Activated T-cell treated with anti-CD3 and anti-CD28 coated beads for 48 hours (primary cell): ENCODE results near the gene HDAC9.

Experiments used
- DNase-seq: peaks from one replicate; pipeline ENCODE4 v3.0.0-alpha.2; 2020; ENCODE audit warnings: low read depth

HDAC9 gene

DNA sequence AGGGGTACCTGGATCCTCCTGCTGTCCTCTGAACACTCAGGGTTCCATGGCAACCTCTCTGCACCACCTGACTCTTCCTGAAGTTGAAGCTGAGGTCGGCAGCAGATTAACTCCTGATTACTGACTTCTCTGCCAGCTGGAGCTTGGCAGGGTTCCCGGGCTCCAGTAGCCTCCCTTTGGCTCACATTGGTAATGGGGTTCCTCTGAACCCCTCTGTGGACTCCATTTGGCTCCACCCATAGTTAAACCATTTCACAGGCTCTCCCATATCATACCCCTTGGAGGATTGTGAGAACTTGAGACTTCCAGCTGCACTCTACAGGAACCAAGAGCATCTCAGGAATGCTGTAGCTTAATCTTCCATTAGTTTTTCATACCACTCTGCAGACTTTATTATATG lies 292.5 kb downstream of the HDAC9 start:
- no peak for DNase-seq

DNA sequence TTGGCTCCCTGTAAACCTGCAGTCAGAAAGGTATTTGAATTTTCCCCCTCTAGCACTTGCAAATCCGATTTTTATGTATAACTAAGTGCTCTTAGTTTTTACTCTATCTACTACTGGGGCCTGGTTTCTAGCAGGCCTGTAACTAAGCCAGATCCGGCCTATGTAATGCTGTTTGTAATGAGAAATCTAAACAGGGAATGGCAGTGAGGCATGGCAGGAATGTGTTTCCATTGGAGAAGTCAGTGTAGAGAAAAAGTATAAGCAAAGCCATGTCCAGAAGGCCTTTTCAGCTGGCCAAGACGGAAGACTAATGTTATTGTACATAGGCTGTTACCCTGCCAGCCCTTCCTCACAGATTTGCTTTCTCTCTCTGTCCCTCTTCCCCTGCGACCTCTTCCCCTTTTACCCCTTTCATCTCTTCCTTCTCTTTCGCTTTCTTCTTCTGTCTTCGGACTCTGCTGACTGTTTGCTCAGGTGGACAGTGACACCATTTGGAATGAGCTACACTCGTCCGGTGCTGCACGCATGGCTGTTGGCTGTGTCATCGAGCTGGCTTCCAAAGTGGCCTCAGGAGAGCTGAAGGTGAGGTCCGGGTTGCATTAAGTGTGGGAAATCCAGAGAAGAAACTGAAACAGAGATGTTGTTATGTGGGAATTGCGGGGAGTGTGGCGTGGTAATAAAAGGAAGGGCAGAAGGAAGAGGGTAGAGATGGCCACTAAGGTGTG lies 297.5 kb downstream of the HDAC9 start:
- no peak for DNase-seq

DNA sequence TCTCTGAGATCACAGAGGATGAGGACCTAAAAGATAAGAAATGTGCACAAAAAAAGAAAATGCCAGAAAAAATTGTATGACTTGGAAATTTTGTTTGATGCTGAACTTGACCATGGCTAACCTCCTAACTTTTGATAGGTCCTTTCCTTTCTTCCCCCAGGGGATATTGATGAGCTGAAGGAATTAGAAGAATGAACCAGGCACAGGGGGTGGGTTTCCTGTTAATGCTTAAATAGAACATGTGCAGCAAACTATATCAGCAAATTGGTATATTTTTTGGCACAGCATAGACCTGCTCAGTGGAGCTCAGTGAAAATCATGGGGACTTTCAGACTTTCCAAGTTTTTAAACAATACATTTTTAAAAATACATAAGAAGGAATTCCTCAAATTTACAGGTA lies 300.7 kb downstream of the HDAC9 start:
- DNase-seq = no peak

DNA sequence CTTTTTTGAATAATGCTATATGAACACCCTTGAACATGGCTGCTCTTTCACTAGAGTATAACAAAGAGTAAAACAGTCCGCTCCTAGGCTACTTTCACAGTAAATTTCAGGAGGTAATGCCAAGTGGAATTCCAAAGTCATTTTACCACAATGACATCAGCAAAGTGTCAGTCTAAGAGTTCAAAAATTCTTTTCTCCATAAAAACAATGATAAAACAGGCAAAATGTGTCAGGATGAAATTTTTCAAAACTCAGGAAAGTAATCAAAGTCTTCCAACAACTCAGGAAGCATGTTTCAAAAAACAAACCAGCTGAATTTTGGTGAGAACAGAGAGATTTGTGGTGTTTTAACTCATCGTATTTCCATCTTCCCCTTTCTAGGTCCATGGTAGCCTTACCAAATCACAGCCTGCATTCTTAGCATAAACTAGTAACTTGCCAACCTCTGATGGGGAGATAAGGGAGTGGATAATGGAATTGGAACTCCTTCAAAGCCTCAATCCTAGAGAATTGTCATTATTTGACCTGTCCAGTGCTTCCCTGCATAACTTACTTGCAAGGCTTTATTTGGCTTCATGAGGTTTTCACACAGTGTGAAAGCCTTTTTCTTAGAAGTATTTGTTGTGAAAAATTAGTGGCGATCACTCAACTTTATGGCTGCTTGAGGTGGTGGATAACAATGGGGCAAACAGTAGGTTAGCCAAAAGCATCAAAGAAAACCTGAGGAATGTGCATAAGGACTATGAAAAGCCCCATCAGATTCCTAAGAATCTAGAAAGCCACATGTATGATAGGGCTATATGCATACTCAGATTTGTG lies 302.7 kb downstream of the HDAC9 start:
- DNase-seq = no peak

DNA sequence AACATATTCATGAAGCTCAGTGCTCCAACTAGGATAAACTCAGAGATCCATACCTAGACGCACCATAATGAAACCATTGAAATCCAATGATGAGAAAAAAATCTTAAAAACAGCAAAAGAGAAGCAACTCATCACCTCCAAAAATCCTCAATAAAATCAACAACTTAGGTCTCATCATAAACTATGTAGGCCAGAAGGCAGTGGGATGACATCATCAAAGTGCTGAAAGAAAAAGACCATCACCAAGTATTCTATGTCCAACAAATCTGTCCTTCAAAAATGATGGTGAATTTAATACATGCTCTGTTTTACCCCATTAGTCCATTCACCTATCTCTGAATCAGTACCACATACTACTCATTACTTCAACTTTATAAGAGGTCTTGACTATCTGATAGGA lies 304.4 kb downstream of the HDAC9 start:
- no peak for DNase-seq

DNA sequence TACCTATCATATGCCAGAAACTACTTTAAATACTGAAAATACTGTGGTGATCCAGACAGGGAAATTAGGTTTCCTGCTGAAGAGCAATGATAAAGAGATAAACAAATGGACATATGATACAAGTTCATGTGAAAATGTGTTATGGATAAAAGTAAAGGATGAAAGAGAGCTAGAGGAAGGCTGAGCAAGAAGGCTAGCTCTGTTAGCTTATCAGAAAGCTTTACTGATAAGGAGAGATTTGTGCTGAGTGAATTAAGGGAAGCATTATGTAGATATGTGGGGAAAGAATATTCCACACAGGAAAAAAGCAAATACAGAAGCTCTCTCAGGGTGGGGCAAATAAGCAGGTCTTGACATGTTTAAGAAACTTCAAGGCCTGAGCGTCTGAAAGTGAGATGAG lies 308.4 kb downstream of the HDAC9 start:
- DNase-seq = no peak

DNA sequence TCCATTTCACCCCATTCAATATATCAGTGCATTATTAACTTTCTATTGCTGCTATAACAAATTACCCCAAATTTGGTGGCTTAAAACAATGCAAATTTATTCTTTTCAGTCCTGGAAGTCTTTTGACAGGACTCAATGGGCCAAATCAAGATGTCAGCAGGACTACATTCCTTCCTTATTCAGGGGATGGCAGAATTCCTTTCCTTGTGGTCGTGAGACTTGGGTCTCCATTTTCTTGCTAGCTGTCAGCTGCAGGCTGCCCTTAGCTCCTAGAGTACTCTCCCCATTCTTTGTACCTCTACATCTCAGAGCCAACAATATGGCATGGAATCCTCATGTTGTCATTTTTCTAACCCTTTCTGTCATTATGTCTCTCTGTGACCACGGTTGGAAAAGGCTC lies 310.6 kb downstream of the HDAC9 start:
- no peak for DNase-seq

DNA sequence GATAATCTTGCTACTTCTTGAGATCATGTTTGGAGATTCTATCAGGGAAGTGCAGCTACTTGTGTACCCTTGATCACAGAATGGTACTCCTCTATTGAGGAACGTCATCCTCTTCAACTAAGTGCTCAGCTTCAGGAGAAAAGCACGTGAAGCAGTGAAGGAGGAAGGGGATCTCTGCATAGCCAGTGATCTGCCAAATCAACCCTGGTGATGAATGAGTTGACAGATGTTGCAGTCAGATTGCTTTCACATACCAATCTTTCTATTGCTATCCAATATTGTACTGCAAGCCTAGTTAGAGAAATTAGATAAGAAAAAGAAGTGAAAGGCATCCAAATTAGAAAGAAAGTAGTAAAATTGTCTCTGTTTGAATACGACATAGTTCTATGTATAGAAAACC lies 312.5 kb downstream of the HDAC9 start:
- no peak for DNase-seq

DNA sequence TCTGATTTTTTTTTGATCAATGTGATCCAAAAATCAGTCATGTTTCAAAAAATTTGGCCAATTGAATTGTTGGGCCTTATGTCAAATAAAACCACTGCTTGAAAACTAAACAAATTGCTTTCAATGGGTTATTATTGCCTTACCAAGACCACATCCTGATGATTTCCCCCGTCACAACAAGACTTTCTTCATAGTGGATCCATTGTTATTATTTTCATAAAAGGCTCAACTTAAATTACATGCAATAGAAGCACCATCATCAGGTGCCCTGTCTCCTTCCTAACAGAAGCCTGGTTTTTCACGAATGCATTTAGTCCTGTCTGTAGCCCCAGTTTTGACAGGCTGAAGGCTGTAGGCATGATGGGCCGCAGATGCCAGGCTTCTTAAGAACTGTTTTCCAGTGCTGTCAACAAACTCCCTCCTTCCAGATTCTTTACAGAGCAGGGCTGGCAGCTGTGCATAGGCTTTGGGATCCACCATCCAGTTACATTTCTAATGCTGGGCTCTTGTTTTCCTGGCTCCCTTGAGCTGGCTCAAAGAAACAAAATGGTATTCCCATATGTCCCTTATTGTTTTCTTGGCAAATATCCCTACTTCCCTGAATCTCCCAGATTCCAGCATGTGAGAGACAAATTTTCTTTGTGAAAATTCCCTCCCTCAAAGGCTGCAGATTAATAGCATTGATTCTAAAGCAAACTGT lies 319.9 kb downstream of the HDAC9 start:
- DNase-seq = no peak

DNA sequence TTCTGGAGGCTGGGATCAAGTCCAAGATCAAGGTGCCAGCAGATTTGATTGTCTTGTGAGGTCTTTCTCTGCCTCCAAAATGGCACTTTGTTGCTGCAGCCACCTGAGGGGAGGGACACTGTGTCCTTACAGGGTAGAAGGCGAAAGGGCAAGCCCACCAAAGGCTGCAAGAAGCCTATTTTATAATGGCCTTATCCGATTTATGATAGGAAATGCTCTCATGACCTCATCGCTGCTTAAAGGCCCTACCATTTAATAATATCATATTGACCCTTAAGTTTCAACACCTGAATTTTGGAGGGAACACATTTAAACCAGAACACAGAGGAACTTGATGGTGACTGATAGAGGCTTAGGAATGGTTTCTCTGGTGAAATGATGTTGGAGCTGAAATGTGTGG lies 325.4 kb downstream of the HDAC9 start:
- no peak for DNase-seq

DNA sequence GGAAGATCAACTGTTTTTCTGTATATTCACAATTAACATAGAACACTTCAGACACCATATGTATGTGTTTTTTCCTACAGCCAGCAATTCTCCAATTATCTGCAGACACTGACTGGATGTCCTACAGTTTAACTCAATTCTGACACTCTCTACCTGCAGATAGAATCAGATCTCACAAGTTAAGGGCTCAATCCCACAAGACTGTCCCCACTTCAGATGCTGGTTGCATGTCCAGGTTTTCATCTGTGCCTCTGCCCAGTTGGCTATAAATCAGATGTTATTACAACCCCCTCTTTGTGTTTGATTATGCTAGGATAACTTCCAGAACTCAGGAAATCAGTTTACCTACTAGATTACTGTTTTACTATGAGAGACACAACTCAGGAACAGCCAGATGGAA lies 326.0 kb downstream of the HDAC9 start:
- DNase-seq = no peak

DNA sequence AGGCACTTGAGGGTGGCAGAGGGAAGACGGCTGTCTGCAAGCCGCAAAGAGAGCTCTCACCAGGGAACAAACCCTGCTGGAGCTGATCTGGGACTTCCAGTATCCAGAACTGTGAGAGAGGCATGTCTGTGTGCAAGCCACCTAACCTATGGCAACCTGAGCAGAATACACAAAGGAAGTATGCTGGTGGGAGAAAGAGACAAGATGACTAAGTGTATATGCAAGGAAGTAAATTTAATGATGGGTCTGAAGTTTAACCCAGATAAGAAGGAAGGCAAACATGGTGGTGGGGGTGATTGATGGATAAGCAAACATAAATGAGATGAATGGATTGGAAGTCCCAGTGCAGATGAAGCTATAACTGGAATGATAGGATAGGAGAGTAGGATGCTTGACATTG lies 328.6 kb downstream of the HDAC9 start:
- no peak for DNase-seq

DNA sequence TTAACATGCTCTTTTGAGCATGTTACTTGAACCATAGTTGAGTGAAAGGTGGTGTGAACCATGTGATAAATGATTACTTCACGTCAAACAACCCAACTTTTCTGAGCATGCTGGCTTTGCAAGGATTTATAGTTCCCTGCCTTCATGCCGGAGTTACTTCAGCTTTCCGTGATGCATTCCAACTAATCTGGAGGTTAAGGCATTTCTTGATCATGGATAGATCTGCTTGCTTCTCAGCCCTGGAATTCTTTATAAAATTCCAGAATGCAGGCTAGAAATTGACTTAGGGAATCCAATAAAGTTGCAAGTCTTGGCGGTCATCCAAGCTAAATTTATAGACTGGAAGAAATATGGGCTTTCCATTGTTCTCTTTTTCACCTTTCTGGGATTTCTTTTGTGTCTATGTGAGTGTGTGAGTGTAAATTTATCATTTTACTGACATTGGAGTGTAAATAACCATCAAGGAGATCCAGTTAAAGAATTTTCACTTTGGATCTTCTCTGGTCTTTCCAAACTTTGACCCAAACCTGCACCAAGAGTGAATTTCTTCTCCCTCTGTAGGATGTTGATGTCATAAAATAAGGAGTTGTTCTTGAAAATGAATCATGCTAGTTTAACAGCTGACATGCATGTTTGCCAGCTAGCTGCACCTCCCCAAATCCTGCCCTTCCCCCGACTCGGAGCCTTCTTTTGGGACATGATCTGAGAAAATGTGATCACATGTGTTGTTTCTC lies 332.9 kb downstream of the HDAC9 start:
- no peak for DNase-seq

DNA sequence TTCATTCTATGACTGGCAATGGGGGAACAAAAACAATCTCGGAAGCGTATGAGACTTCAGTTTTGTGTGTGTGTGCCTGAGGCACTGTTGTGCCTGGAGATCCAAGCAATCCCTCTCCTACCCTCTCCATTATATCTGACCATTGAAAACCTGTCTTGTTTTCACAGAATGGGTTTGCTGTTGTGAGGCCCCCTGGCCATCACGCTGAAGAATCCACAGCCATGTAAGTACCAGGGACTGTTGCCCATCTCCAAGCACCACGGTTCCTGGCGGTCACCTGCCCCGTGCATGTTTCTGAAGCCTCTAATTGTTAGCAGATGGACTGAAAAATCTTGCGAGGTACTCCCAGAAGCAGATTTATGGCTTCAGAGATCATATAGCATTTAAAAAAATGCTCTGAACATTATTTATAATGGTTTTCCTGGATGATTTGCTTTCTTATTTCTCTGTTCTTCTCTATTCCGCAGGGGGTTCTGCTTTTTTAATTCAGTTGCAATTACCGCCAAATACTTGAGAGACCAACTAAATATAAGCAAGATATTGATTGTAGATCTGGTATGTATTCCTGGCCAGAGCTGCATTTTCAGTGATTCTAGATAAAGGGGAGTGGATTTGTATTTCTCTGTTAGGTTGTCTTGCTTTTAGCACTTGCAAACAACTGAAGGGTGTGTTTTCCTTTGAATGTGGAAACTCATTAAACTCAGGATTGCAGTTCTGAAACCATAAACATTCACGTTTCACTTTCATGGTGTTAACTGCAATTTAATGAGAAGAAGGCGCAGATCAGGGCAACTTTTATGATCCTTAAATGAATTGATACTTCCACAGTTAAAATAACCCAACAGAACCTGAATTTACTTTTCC lies 333.7 kb downstream of the HDAC9 start:
- DNase-seq = no peak

DNA sequence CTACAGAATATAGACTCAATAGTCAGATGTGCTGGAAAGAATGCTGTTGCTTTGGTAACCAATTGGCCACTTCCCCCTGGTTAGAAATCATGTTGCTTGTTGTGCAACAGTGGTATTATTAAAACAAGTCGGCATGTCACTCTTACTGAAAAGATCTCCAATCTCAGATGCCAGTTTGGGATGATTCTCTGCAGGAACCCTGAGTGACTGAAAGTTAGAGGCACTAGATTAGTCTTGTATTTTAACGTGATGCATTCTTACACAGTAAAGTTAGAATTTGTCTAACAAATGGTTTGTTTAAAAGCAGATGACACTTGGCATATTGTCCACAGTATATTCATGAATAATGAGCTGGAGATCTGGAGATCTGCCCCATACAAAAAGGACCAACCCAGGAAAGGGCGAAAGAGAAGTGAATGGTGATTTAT lies 334.3 kb downstream of the HDAC9 start:
- DNase-seq = no peak

DNA sequence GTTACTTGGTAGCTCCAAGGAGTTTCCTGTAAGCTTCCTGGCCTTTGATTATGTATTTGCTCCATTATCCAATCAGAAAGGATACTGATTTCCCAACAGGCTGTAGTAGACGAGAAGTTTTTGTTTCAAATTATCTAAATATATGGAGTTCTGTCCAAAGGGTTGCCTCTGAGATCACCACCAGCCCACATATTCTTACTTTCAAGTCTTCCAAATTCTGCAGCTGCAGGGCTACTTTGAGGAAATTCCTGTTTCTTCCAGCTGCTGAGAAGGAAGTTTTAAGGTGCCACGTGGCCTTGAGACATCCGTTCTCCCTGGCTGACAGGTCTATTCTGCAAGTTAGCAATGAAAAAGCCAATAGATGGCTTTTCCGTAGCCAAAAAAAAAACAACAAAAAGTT lies 335.9 kb downstream of the HDAC9 start:
- DNase-seq = no peak

DNA sequence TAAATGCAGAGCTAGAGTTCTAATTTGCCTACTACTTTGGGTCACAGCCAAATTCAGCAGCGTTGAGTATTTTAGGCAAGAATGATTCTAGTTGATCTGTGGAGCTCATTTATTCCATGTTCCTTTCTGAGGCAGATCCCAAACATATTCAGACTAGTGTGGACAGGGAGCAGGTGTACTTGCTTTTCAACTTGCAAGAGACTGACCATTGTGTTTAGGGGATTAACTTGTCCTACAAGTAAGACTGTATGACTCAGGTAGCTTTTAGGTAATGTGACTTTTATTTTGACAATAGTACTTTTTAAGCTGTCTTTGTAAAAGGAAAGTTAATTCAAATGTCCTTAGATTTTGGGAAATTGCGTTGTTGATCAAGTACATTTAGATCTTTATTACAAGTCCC lies 336.4 kb downstream of the HDAC9 start:
- no peak for DNase-seq

DNA sequence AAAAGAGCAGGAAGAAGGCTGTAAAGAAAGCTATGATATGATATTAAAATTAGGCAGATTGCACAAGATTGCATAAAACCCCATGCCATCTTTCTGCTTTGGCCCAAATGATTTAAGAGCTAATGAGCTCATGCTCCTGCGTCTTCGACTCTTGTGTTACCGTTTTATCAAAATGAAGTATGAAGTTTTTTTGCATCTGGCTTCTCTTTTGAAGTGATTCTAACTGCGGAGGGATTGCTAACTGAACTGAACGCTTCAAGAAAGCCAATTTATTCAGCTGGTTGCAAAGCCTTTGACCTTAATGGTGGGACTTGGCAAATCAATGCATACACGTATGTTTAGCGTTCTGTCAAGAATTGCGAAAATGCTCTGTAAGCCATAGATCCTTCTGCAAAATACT lies 339.0 kb downstream of the HDAC9 start:
- no peak for DNase-seq

DNA sequence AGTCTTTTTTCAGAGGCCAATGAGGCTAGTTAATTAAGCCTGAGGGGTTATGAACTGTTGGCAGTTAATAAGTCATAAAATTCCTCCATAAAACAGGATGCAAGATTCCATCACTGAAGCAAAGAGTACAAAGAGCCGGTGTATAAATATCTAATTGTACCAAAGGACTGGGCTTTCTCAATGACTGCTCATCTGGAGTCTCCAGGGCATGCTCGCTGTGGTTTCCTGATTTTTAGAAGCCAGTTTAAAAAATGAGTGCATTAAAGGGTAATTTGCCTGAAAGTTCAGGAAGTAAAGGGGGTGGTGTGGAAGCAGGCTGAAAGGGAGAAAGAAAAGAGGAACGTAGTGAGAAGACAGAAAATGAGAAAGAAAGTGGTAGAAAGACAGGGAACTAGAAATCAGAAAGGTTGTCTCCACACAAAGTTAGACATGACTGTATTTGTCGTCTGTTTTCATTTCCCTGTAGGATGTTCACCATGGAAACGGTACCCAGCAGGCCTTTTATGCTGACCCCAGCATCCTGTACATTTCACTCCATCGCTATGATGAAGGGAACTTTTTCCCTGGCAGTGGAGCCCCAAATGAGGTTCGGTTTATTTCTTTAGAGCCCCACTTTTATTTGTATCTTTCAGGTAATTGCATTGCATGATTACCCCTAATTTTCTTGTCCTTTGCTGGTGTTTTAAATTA lies 339.6 kb downstream of the HDAC9 start:
- DNase-seq = no peak

DNA sequence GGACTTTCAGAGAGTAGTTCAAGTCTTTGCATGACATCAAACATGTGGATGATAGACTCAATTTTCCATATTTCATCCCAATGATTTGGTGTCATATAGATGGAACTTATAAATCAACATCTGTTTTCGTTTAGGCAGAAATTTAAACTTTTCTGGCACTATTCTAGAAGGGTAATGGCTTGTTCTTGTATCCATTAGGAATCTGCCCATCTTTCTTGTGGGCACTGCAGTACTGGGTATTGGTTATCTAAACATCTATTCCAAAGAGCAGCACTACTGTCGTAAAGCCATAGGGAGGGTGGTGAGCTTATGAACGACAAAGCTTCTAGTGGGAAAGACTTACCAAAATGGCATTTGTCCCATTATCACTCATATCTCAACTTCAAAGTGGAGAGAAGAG lies 348.4 kb downstream of the HDAC9 start:
- DNase-seq = no peak

DNA sequence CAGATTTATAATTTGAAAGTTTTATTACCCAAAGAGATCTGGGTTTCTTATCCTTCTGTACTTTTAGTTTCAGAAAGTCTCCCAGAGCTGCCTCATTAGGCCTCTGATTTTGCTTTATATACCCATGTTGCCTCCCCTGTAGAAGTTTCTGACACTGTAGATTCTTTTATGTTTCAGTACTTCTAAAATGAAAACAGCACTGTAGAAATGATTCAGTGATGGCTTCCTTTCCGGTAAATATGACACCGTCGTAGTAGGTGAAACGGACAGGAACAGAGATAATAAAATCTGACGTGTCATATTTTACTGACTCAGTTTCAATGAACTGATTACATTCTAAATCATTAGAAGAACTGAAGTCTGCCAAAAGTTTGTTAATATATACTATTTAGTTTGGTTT lies 349.2 kb downstream of the HDAC9 start:
- DNase-seq = no peak
